ENCODE results near the gene GPR152.
"Not testable (repeated sequence)": the region's sequence is repeated elsewhere in the genome, so short reads cannot be mapped to it uniquely, and the experiment has no call there.

GPR152 gene

DNA sequence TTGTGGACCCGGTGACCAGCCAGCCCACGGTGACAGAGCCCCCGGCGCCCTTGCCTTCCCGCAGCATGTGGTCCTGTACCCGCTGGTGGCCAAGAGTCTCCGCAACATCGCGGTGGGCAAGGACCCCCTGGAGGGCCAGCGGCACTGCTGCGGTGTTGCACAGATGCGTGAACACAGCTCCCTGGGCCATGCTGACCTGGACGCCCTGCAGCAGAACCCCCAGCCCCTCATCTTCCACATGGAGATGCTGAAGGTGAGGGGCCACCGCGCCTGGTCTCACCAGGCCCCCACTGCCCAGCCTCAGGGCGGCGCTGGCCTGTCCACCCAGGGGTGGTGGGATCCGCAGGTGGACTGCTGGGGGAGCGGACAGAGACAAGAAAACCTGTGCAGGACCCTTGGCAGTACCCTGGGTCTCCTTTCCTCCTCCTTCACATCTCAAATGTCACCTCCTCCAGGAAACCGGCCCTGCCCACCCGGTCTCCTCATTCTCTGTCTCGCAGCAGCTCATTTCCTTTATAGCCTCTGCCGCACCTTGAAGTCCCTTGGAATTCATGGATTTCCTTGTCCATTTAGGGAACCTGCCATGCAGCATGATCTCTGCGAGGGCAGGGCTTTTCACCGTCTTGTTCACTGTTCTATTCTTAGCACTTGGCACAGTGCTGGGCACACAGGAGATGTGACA lies 36.8 kb upstream of the GPR152 start:
- no peak for DNase-seq

DNA sequence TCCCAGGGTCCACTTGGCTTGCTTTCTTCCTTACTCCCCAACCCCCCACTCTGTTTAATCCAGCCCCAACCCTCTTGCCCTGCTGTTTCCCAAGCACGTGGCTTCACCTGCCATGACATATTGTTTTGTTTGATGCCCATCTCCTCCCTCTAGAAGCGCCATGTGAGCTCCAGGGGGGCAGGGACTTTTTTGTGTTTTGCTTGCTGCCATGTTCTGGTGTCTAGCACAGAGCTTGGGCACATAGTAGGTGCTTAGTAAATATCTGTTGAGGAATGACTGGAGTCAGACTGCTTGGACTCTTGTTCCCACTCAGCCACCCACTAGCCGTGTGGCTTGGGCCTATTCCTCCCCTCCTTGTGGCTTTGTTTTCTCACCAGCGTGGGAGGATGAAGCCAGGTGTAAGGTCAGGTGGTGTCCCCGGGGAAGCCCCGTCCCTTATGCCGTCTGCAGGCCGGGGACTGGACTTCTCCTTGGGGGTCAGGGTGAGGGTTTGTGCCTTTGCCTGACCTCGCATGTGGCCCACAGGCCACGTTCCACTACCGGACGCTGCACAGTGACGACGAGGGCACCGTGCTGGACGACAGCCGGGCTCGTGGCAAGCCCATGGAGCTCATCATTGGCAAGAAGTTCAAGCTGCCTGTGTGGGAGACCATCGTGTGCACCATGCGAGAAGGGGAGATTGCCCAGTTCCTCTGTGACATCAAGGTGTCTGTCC lies 34.1 kb upstream of the GPR152 start:
- no peak for DNase-seq

DNA sequence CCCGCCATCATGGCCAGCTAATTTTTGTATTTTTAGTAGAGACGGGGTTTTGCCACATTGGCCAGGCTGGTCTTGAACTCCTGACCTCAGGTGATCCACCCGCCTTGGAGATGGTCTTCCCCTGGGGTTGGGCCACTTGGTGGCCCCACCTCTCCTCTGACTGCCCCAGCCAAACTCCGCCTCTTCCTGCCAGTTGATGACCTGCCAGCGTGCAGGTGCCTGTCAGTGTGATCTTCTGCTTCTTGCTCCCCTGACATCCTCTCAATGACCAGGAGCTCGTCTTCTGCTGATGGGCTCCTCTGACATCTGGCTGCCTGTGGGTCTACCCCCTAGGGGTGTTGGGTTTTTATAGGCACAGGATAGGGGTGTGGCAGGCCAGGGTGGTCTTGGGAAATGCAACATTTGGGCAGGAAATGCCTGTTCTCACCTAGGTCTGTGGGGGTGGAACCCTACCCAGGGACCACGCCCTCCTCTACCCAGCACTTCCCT lies 33.4 kb upstream of the GPR152 start:
- not testable (repeated sequence) for DNase-seq

DNA sequence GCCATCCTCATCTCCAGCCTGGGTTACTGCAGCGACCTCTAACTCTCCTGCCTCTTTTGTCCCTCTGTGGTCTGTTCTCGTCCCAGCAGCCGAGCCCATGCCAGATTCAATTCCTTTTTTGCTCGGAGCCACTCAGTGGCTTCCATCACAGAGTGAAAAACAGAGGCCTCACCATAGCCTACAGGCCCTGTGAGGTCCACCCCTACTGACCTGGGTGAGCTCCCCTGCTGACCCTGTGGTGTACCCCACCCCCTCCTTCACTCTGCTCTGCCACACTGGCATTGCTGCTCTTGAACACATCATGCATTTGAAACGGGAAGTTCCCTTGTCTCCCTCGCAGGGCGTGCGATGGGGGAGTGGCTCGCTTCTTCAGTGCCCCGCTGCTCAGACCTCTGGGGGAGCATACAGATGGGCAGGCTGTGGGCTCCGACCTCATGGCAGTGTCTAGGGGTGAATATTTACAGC lies 32.4 kb upstream of the GPR152 start:
- no peak for DNase-seq

DNA sequence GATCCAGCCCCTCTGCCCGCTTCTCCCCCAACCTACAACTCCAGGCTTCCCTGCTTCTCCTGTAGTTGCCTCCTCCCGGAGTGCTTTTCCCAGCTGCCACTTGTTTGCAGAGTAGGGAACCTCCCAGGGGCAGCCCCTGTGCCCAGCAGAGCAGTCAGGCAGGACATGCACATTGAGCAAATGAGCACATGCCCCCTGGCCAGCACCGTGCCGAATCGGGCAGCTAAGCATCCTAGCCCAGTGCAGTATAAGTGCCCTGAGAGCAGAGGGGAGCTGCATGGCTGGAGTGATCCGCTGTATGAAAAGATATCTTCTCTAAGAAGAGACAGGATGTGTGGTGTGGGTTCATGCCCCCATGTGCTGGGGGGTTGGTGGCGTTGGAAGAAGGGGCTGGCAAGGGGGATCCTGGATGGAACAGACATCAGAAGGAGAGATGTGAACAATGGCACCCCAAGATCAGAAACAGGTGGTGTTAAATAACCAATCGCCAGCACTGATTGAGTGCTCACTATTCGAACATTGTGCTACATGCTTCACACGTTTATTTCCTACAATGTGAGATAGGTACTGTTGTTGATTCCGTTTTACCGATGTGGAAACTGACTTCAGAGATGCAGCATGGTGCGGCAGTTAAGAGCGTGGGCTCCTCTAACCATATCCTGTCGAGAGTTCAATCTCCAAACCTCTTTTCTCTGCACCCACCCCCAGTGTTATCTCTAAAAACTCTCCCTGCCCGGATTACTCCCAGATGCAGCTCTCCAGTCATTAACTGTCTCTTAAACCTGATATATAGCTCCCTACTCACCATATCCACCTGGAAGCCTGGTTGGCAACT lies 31.5 kb upstream of the GPR152 start:
- no peak for DNase-seq

DNA sequence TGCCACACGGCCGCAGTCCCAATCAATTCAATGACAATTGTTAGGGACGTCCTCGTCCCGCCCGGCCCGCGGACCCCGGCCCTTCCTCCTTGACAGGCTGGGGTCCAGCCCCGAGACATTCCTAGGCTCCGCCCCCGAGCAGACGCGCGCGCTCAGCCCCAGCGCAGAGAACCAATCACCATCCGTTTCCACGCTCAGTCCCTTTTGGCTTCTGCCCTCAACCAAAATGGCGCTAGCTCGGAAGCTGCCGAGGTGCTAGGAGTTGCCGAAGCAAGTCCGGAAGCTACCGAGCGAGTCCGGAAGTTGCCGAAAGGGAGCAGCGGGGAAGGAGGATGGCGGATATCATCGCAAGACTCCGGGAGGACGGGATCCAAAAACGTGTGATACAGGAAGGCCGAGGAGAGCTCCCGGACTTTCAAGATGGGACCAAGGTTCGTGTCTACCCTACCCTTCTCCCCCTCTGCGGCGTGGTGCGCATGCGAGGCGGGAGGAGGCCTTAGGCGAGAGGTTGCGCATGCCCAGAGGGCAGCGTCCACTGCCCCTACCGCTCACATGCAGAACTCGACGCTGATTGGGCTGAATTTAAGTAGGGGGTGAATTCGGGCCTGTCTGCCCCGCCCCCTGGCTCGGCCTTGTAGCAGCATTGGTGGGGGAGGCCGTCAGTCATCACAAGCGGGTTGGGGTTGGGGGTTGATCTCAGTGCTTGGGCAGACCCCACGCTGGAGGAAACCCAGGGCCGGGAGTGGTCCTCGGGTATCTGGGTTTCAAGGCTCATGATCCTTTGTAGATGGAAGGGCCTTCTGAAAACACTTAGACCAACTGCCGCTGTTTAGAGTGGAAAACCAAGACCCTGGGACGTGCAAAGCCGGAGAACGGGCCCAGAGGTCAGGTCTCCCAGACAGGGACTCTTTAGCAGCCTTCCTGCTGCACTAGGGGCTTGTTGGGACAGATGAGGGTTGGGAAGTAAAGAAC lies 30.6 kb upstream of the GPR152 start, which contains the start of gene AIP:
Gene AIP (plus strand): TSS at position 200 of the 972 bp plus-strand sequence. CDS start 133 bp downstream, at position 333.
- peak; percentile 99 for DNase-seq

DNA sequence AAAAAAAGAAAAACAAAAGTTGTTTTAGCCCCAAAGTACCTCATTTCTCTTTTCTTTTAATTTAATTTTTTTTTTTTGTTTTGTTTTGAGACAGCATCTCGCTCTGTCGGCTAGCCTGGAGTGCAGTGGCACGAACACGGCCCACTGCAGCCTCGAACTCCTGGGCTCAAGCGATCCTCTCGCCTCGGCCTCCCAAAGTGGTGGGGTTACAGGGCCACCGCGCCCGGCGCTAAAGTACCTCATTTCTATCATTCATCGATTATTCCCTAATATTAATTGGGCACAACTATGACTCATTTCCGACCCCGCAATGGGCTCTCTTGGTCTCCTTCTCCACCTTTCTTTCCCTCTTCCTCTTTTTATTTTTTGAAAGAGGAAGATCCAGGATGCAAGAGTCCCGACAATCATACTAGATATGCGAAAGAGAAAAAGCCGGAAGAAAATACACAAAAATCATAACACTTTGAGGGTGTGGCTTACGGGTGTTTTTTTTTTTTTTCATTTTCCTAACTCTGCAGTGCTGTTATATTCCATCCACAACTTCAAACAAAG lies 29.8 kb upstream of the GPR152 start:
- DNase-seq, result no peak

DNA sequence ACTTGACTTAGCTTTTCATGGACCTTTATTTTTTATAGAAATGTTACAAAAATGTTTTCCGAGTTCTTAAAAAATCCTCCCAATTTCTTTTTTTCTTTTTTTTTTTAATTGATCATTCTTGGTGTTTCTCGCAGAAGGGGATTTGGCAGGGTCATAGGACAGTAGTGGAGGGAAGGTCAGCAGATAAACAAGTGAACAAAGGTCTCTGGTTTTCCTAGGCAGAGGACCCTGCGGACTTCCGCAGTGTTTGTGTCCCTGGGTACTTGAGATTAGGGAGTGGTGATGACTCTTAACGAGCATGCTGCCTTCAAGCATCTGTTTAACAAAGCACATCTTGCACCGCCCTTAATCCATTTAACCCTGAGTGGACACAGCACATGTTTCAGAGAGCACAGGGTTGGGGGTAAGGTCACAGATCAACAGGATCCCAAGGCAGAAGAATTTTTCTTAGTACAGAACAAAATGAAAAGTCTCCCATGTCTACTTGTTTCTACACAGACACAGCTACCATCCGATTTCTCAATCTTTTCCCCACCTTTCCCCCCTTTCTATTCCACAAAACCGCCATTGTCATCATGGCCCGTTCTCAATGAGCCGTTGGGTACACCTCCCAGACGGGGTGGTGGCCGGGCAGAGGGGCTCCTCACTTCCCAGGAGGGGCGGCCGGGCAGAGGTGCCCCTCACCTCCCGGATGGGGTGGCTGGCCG lies 25.0 kb upstream of the GPR152 start:
- not testable (repeated sequence) for DNase-seq

DNA sequence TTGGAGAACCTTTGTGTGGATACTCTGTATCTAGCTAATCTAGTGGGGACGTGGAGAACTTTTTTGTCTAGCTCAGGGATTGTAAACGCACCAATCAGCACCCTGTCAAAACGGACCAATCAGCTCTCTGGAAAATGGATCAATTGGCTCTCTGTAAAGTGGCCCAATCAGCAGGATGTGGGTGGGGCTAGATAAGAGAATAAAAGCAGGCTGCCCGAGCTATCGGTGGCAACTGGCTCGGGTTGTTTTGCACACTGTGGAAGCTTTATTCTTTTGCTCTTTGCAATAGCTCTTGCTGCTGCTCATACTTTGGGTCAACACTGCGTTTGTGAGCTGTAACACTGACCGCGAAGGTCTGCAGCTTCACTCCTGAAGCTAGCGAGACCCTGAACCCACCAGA lies 24.2 kb upstream of the GPR152 start:
- DNase-seq, result not testable (repeated sequence)

DNA sequence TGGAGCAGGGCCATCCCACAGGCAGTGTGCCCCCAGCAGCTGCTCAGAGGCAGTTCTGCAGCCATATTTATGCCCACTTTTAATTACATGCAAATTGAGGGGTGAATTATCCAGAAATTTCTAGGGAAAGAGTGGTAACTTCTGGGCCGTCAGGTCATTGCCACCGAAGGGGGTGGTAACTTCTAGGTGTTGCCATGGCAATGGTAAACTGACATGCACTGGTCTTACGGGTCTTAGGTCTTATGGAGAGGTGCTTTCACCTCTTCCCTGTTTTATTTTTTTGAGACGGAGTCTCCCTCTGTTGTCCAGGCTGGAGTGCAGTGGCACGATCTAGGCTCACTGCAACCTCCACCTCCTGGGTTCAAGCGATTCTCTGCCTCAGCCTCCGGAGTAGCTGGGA lies 20.4 kb upstream of the GPR152 start:
- DNase-seq, result no peak

DNA sequence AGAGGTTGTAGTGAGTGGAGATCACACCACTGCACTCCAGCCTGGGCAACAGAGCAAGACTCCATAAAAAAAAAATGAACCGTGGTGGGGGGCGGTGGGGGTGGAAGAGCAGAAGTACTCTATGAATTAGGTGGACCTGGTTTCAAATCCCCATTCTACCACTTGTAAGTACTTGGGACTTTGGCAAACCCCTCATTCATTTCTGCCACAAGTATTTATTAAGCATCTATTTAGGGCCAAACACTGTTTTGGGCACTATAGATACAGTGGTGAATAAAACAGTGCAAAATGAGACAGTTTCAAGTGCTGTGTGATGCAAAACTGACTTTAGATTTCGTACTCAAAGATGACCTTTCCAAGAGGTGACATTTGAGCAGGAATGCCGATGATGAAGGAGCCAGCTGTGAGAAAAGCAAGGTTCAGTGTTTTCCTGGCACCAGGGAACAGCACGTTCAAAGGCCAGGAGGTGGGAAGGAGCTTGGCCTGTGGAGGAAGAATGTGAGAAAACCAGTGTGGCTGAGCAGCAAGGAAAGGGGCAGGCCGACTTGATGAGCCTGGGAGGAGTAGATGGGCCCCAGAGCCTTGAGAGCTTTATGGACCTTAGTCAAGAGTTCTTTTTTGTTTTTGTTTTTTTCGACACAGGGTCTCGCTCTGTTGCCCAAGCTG lies 17.9 kb upstream of the GPR152 start:
- no peak for DNase-seq

DNA sequence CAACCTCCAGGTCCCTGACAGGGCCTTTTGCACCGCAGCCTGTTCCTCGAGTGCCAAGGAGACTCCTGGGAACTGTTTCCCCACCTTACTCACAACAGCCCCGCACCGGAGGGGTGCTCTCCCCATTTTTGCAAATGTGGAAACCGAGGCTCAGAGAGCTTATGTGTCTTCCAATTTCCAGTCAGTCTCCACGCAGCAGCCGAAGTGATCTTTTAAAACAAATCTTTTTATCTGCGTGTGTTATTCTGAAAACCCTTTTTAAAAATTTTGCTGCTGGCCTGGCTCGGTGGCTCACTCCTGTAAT lies 16.9 kb upstream of the GPR152 start:
- no peak for DNase-seq

DNA sequence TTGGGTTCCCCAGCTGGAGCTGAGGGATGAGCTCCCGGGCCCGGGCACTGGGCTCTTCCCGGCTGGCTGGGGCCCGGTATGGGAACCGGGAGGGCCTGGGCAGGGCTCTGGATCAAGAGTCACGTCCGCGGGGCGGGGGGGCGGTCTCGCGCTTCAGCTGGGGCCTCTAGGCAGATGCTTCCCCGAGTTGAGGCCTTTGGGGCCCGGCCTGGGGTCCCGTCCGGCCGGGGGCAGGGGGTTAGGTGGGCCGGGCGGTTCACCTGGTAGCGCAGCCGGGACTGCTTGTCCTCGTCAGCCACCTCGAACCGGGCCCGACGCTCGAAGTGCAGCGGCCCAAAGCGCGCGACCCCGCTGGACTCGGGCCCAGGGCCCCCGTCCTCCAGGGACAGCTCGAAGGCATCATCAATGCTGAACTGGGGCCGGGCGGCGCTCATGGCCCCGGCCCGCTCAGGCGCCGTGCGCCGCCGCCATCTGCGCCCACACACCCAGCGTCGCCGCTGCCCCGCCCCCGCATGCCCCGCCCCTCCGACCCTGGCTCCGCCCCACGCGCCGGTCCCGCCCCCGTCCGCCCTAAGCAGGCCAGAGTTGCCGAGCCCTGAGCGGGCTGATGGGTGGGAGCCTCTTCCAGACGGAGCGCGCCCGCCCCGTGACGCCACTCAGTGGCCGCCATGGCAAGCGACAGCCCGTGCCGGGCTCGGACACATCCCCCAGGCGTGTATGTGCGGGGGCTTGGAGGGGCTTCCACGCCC lies 16.4 kb upstream of the GPR152 start, which contains the start of gene TMEM134:
Gene TMEM134 (minus strand): TSS at position 493 of the 749 bp plus-strand sequence. CDS start 59 bp downstream, at position 434.
- peak; percentile 92 for DNase-seq

DNA sequence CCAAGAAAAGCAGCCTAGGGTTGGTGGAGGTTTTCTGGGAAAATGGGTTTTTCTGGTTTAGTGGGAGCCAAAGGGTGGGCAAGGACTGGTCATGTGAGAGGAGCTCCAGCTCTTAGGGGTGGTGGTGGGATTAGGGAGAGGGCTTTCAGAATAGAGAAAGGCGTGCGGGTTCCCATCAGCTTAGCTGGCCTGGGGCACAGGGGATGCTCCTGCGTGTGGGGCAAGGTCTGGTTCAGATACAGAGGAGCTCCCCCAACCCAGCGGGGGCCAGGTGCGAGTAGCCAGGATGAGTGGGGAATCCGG lies 15.9 kb upstream of the GPR152 start:
- no peak for DNase-seq

DNA sequence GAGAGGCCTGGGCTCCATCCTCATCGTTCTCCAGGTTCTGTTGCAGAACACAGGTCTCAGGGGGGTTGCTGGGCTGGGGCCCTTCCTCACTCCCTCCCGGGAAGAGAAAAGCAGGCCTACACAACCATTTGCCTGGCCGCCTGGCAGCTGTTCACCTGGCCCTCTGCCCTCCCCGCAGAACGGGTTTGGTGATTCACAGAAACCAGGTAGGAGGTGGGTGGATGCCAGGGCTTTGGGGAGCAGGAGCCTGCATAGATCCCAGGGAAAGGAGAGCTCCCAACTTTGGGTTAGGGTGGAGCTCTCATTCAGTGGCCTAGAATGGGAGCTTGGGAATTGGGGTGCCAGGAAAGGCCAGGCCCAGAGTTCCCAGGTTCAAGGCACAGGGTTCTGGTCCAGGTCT lies 15.5 kb upstream of the GPR152 start:
- DNase-seq, result peak; percentile 15

DNA sequence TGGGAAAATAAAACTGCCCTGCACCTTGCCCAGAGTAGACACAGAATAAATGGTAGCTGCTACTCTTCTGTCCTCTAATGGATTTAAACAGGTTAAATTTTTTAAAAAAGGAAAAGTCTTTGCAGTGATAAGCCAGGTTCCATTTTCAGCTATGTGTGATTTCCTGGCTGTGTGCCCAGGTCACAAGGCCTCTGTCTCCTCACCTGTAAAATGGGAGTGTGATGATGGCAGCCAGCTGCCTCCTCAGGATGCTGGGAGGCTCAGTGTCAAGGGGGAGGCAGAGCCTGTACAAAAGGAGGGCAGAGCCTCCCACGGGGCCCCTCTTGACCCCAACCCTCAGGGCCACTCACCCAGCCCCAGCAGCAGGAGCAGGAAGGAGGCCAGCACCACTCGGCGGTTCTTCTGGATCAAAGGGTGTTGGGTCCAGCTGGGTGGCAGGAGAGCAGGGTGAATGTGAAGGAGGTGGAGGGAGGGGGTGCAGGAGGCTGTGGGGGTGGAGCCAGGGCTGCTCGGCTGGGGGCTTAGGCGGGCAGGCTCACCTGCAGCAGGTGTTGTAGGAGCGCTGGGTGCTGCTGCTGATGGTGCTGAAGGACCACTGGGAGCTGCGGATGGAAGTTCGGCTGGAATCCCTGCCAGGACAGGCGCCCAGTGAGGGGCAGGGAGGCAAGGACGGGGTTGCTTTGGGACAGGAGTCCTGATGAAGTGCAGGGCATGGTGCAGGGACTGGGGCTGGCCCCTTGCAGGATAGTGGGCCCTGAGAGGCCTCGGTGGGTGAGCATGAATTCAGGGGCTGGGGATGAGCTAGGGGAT lies 14.6 kb upstream of the GPR152 start:
- no peak for DNase-seq

DNA sequence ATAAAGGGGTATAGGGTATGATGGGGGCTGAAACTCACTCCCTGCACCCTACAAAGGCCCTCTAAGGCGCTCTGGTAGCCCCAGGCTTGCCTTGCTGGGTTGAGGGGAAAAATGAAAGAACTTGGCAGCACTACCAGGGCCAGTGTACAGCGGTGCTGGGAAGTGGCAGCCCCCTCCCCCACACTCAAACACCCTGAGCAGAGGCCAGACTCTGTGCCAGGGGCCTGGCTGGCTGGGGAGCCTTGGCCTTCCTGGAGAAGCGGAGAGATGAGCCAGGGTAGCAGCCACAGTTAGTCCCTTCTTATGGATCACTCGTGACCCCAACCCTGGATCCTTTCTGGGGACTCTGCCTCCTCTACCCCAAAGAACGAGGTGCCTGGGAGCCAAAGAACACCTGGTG lies 13.8 kb upstream of the GPR152 start:
- no peak for DNase-seq

DNA sequence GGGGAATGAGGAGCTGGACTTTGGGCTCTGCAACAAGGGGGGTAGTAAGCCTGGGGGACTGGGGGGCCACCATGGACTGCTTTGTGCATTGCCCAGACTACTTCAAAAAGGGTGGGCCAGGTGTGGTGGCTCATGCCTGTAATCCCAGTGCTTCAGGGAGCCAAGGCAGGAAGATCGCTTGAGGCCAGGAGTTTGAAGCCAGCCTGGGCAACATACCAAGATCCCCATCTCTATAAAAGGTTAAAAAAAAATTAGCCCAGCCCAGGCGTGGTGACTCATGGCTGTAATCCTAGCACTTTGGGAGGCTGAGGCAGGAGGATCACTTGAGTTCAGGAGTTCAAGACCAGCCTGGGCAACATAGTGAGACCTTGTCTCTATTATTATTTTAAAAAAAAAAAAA lies 13.0 kb upstream of the GPR152 start:
- not testable (repeated sequence) for DNase-seq

DNA sequence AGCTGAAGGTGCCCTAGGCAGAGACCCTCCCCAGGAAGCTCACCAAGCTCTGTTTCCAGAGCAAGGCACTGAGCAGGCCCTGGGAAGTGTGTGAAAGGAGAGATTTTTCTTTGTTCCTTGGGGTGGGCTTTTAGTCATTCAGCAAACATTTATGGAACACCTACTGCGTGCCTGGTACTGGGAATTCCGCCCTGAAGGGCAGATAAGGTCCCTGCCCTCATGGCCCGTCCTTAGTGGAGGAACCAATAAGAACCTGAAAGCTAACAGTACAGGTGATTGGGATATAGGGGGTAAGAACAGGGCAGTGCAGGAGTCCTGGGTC lies 12.6 kb upstream of the GPR152 start:
- no peak for DNase-seq
